OCI-LY1 (cell line): ENCODE data around the gene COL18A1.
"Not testable (repeated sequence)": the region's sequence is repeated elsewhere in the genome, so short reads cannot be mapped to it uniquely, and the experiment has no call there.

Source experiments
- H2AFZ ChIP-seq: fragments of 200-600 bp; sonication (generic), shearing (Covaris generic); 2 replicates; pipeline ENCODE4 v1.6.0; 2014; ENCODE audit warnings: antibody characterized with exemption, mild to moderate bottlenecking, low read length
- H3F3A ChIP-seq: fragments of 200-600 bp; sonication (generic), shearing (Covaris generic); 2 replicates; pipeline ENCODE4 v1.6.0; 2014; ENCODE audit warnings: mild to moderate bottlenecking, antibody characterized with exemption, low read length, moderate library complexity; ENCODE audit not compliant: insufficient read depth
- H3K27ac ChIP-seq: fragments of 200-600 bp; sonication (generic); 2 replicates; pipeline ENCODE4 v1.5.1; 2014; ENCODE audit warnings: low read length, mixed run types, mild to moderate bottlenecking, low read depth; ENCODE audit not compliant: poor library complexity, severe bottlenecking
- H3K27me3 ChIP-seq: fragments of 200-600 bp; sonication (generic); 2 replicates; pipeline ENCODE4 v1.6.0; 2014; ENCODE audit warnings: antibody characterized with exemption, mild to moderate bottlenecking, low read length, moderate library complexity; ENCODE audit not compliant: insufficient read depth
- H3K36me3 ChIP-seq: fragments of 200-600 bp; sonication (generic); 2 replicates; pipeline ENCODE4 v1.6.1; 2014; ENCODE audit warnings: mild to moderate bottlenecking, antibody characterized with exemption, low read length, moderate library complexity, mixed read lengths; ENCODE audit not compliant: insufficient read depth
- H3K4me1 ChIP-seq: fragments of 200-600 bp; sonication (generic); 2 replicates; pipeline ENCODE4 v1.5.1; 2014; ENCODE audit warnings: mild to moderate bottlenecking, low read length, moderate library complexity; ENCODE audit not compliant: insufficient read depth, severe bottlenecking
- H3K4me2 ChIP-seq: fragments of 200-600 bp; sonication (generic), shearing (Covaris generic); 2 replicates; pipeline ENCODE4 v1.6.1; 2014; ENCODE audit warnings: low read length
- H3K4me3 ChIP-seq: fragments of 200-600 bp; sonication (generic); 2 replicates; pipeline ENCODE4 v1.5.1; 2014; ENCODE audit warnings: low read length, low read depth, mild to moderate bottlenecking, mixed read lengths; ENCODE audit not compliant: poor library complexity, severe bottlenecking
- H3K79me2 ChIP-seq: fragments of 200-600 bp; shearing (Covaris generic); 2 replicates; pipeline ENCODE4 v1.6.1; 2016; ENCODE audit warnings: mixed run types, low read length, mixed read lengths; ENCODE audit not compliant: insufficient read depth
- H3K9ac ChIP-seq: fragments of 200-600 bp; sonication (generic), shearing (Covaris generic); 2 replicates; pipeline ENCODE4 v1.6.1; 2014; ENCODE audit warnings: mild to moderate bottlenecking, low read length, mixed read lengths
- H3K9me2 ChIP-seq: fragments of 200-600 bp; sonication (generic), shearing (Covaris generic); 2 replicates; pipeline ENCODE4 v1.6.1; 2014; ENCODE audit warnings: low read depth, mild to moderate bottlenecking, low read length, mixed read lengths
- H3K9me3 ChIP-seq: fragments of 200-600 bp; shearing (Covaris generic); 2 replicates; pipeline ENCODE4 v1.6.1; 2014; ENCODE audit warnings: low read length, mixed read lengths
- H4K20me1 ChIP-seq: fragments of 200-600 bp; sonication (generic), shearing (Covaris generic); 2 replicates; pipeline ENCODE4 v1.6.0; 2016; ENCODE audit warnings: mild to moderate bottlenecking, low read length; ENCODE audit not compliant: insufficient read depth
- EZH2 ChIP-seq: fragments of 200-600 bp; sonication (generic), shearing (Covaris generic); IDR thresholded peaks from 2 replicates; pipeline ENCODE4 v1.8.0; 2017; ENCODE audit warnings: borderline replicate concordance, mixed run types, mild to moderate bottlenecking, antibody characterized with exemption, low read length, moderate library complexity, mixed read lengths
- TF ChIP-seq, protein P1 (sequence below): fragments of 200-600 bp; sonication (generic), shearing (Covaris generic); IDR thresholded peaks from 2 replicates; pipeline ENCODE4 v1.5.1; 2017; ENCODE audit warnings: mild to moderate bottlenecking, antibody characterized with exemption, low read length, moderate library complexity, mixed read lengths

COL18A1 gene

GRCh38 chr21:45367402-45368351 lies 37.3 kb upstream of the COL18A1 start:
- Histone ChIP-seq H3K27ac (no peak overlapping the region), H3K4me3 (no peak overlapping the region), H3K36me3 (no peaks in the 10 kb centered on the region), H3K4me2 (no peak overlapping the region), H4K20me1 (no peaks in the 10 kb centered on the region), H3K27me3 (peaks cover 6% of the 10 kb centered on the region; the same call in 1 of the 2 replicates), H3K9me3 (no peaks in the 10 kb centered on the region), H3K4me1 (no peaks in the 10 kb centered on the region), H3K9ac (no peak overlapping the region), H2AFZ (no peak overlapping the region), H3K79me2 (no peaks in the 10 kb centered on the region), H3F3A (no peaks in the 10 kb centered on the region), H3K9me2 (no peaks in the 10 kb centered on the region)
- TF ChIP-seq EZH2 = no peak
- TF ChIP-seq, protein P1, sequence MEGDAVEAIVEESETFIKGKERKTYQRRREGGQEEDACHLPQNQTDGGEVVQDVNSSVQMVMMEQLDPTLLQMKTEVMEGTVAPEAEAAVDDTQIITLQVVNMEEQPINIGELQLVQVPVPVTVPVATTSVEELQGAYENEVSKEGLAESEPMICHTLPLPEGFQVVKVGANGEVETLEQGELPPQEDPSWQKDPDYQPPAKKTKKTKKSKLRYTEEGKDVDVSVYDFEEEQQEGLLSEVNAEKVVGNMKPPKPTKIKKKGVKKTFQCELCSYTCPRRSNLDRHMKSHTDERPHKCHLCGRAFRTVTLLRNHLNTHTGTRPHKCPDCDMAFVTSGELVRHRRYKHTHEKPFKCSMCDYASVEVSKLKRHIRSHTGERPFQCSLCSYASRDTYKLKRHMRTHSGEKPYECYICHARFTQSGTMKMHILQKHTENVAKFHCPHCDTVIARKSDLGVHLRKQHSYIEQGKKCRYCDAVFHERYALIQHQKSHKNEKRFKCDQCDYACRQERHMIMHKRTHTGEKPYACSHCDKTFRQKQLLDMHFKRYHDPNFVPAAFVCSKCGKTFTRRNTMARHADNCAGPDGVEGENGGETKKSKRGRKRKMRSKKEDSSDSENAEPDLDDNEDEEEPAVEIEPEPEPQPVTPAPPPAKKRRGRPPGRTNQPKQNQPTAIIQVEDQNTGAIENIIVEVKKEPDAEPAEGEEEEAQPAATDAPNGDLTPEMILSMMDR = no peak

DNA sequence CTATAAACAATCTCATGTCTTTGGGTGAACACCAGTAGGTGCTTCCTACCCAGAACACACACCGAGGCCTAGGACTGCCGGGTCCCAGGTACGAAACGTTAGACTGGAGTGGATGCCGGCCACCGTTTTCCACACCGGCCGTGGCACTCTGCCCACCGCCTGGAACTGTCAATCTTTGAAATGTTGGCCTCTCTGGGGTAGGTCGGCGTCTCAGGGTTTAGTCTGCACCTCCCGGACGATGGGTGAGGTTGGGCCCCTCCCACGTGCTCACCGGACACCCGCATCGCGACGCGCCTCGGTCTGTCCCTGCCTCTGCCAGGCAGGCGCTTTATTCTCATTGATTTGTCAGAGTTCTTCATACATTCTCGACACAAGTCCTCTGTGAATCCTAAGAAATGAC lies 35.9 kb upstream of the COL18A1 start:
- not testable (repeated sequence) for H3K4me1 ChIP-seq, H3K27me3 ChIP-seq, H3K27ac ChIP-seq, H3K79me2 ChIP-seq, H4K20me1 ChIP-seq, H3K36me3 ChIP-seq, H3K4me2 ChIP-seq, H3K4me3 ChIP-seq, H3K9me3 ChIP-seq, H3K9ac ChIP-seq, H3F3A ChIP-seq, H3K9me2 ChIP-seq, H2AFZ ChIP-seq

- H3K27ac ChIP-seq = no peak overlapping the region
- H3K4me2 ChIP-seq = no peak overlapping the region
These were observed 34.4 kb upstream of the COL18A1 start for GRCh38 chr21:45370575-45370974.

More at GRCh38 chr21:45370575-45370974, 34.4 kb upstream of the COL18A1 start:
- TF ChIP-seq, protein P1 = no peak
- no peak for TF ChIP-seq EZH2
- Histone ChIP-seq H3K79me2 (no peaks in the 10 kb centered on the region), H3K36me3 (no peaks in the 10 kb centered on the region), H3K27me3 (peaks cover 6% of the 10 kb centered on the region; the same call in 1 of the 2 replicates), H3K9me3 (no peaks in the 10 kb centered on the region), H3K4me1 (no peaks in the 10 kb centered on the region), H2AFZ (no peak overlapping the region), H4K20me1 (no peaks in the 10 kb centered on the region), H3F3A (no peaks in the 10 kb centered on the region), H3K9ac (no peak overlapping the region), H3K4me3 (no peak overlapping the region), H3K9me2 (no peaks in the 10 kb centered on the region)
